Measurements from ENCODE around the gene FAM171A2. TPM values are rescaled to one million over a fixed set of nuclear protein-coding genes. Genes with fewer than 3 reads are reported as not detected.

Gene FAM171A2
- total and polyA plus RNA-seq, 2 donors from 2014 or later: 0.94 to 1.6 TPM

DNA sequence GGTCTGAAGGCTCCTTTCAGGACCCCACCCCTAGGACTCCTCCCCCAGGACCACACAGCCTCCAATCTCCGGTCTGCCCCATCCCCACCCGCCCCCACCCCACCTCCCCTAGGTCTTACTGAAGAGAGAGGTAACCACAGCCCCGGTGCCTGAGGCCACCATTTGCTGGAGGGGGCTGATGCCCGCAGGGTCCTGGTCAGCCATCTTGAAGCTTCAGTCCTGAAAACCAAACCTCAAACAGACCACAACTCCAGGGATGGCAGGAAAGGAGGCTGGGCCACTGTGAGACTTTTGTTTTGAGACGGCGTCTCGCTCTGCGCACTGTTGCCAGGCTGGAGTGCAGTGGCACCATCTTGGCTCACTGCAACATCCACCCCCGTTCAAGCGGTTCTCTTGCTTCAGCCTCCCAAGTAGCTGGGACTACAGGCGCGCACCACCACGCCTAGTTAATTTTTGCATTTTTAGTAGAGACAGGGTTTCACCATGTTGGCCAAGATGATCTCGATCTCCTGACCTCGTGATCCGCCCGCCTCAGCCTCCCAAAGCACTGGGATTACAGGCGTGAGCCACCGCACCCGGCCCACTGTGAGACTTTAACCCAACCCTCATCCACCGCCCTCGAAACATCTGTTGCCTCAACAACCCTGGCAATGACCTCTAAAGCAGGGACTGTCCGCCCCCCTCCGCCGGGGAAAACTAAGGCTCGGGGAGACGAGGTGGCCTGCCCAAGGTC, 40.1 kb downstream of the FAM171A2 start:
- FAIRE-seq (no peak), DNase-seq (no peak)
- intact Hi-C loops (cut with DNase I): no loop called here
- no peaks in the 10 kb centered on the region for H3K9me3 ChIP-seq (ENCODE audit: control insufficient read depth in 2 of 3, insufficient read depth in 1 of 3, low read length in 3 of 3)
- peak overlapping the region; percentile 60 to 80 (median 77) for H3K4me3 ChIP-seq (ENCODE audit: low read length in 3 of 3)
- no peak overlapping the region for H3K27ac ChIP-seq (ENCODE audit: low read depth in 2 of 2, low read length in 2 of 2)
- no peaks in the 10 kb centered on the region for H3K27me3 ChIP-seq (ENCODE audit: control insufficient read depth, insufficient read depth, low read length)
- peak overlapping the region; percentile 15 to 86 (median 78) for H3K9ac ChIP-seq (ENCODE audit: low read length in 3 of 3)
- H3K36me3 ChIP-seq (ENCODE audit: control insufficient read depth in 2 of 3, insufficient read depth in 3 of 3, low read length in 3 of 3): peaks cover 0 to 25% (median 16%) of the 10 kb centered on the region in 3 donors
- TF ChIP-seq, protein P1, sequence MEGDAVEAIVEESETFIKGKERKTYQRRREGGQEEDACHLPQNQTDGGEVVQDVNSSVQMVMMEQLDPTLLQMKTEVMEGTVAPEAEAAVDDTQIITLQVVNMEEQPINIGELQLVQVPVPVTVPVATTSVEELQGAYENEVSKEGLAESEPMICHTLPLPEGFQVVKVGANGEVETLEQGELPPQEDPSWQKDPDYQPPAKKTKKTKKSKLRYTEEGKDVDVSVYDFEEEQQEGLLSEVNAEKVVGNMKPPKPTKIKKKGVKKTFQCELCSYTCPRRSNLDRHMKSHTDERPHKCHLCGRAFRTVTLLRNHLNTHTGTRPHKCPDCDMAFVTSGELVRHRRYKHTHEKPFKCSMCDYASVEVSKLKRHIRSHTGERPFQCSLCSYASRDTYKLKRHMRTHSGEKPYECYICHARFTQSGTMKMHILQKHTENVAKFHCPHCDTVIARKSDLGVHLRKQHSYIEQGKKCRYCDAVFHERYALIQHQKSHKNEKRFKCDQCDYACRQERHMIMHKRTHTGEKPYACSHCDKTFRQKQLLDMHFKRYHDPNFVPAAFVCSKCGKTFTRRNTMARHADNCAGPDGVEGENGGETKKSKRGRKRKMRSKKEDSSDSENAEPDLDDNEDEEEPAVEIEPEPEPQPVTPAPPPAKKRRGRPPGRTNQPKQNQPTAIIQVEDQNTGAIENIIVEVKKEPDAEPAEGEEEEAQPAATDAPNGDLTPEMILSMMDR (IDR thresholded peaks at IDR 0.05; ENCODE audit: borderline replicate concordance, extremely low read depth, insufficient read depth): no peak
- H3K4me1 ChIP-seq (ENCODE audit: control insufficient read depth in 2 of 3, insufficient read depth in 2 of 3, low read depth in 1 of 3, low read length in 3 of 3): peaks cover 0 to 14% (median 0%) of the 10 kb centered on the region in 3 donors

DNA sequence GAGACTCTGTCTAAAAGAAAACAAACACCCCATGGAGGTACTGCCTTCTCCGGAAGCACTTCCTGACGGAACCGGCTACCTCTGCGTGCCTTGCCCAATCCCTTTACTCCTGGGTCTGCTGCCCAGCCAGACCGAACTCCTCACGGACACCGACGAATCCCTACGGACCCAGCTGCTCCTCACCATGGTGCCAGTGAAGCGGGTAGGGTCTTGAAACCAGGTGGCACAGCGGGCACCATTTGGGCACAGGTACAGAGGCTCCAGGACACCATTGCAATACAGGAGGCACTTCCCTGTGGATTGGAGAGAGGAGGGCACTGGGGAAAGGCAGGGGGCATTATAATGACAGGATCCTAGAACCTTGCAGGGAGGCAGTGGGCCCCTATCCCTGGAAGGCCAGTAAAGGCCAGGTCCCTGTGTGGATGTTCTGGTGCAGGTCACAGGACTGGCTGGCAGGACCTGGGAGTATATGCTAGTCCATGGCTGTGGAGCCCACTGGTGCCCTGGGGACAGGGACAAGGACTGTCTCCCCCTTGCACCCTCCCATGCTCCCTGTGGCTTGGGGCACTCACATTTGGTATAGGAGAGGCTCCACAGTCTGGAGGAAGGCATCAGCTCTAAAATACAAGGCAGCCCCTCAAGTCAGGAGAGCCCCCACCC, 41.3 kb downstream of the FAM171A2 start:
- TF ChIP-seq, protein P1 (IDR thresholded peaks at IDR 0.05; ENCODE audit: borderline replicate concordance, extremely low read depth, insufficient read depth): no peak
- Histone ChIP-seq H3K27me3 (ENCODE audit: control insufficient read depth, insufficient read depth, low read length) (peaks cover under 1% of the 10 kb centered on the region), H3K9ac (ENCODE audit: low read length in 3 of 3) (no peak overlapping the region), H3K27ac (ENCODE audit: low read depth in 2 of 2, low read length in 2 of 2) (no peak overlapping the region), H3K4me1 (ENCODE audit: control insufficient read depth in 2 of 3, insufficient read depth in 2 of 3, low read depth in 1 of 3, low read length in 3 of 3) (peaks cover 0 to 14% (median 0%) of the 10 kb centered on the region in 3 donors), H3K36me3 (ENCODE audit: control insufficient read depth in 2 of 3, insufficient read depth in 3 of 3, low read length in 3 of 3) (peaks cover 0 to 25% (median 16%) of the 10 kb centered on the region in 3 donors), H3K9me3 (ENCODE audit: control insufficient read depth in 2 of 3, insufficient read depth in 1 of 3, low read length in 3 of 3) (no peaks in the 10 kb centered on the region), H3K4me3 (ENCODE audit: low read length in 3 of 3) (no peak overlapping the region)
- no peak for FAIRE-seq
- no peak for DNase-seq
- intact Hi-C loops (cut with DNase I): no loop called here

DNA sequence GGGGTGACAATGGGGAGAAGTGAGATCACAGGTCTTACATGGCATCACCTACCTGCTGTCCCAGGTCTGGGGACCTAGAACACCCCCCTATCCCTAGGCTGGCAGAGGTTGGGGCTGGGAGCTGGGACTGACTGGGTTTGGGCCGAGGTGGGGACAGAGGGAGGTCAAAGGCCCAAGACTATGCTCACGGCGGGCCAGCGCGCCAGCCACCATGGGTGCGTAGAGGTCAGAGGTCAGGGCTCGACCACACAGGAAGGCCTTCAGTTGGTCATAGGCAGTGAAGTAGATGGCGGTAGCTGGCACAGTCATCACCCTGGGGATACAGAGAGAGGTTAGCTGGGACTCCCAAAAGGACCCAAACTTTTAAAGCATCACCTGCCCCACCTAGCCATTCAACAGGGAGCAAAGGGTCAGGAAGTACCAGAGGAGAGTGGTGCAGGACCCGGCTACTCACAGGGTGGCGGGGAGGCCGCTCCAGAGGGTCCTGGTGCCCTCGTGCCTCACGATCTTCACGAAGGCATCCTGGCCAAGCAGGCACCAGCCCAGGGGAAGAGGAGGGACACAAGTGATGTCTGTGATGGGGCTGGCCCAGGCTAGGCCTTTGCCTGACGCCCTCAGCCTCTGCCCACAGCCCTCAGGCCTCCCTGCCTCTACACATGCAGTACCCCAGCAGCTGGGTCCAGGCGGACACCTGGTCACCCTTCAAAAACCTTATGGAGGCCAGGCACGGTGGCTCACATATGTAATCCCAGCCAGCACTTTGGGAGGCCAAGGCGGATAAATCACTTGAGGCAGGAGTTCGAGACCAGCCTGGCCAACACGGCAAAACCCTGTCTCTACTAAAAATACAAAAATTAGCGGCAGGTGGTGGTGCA, 42.2 kb downstream of the FAM171A2 start:
- H3K9me3 ChIP-seq (ENCODE audit: control insufficient read depth in 2 of 3, insufficient read depth in 1 of 3, low read length in 3 of 3): no peaks in the 10 kb centered on the region
- H3K4me1 ChIP-seq (ENCODE audit: control insufficient read depth in 2 of 3, insufficient read depth in 2 of 3, low read depth in 1 of 3, low read length in 3 of 3): peaks cover 0 to 14% (median 0%) of the 10 kb centered on the region in 3 donors
- no peak for FAIRE-seq
- H3K27me3 ChIP-seq (ENCODE audit: control insufficient read depth, insufficient read depth, low read length): peaks cover 6% of the 10 kb centered on the region
- no peak overlapping the region for H3K4me3 ChIP-seq (ENCODE audit: low read length in 3 of 3)
- no peak overlapping the region for H3K9ac ChIP-seq (ENCODE audit: low read length in 3 of 3)
- DNase-seq: no peak
- TF ChIP-seq, protein P1 (IDR thresholded peaks at IDR 0.05; ENCODE audit: borderline replicate concordance, extremely low read depth, insufficient read depth): no peak
- intact Hi-C loops (cut with DNase I): no loop called here
- H3K36me3 ChIP-seq (ENCODE audit: control insufficient read depth in 2 of 3, insufficient read depth in 3 of 3, low read length in 3 of 3): peaks cover 0 to 25% (median 16%) of the 10 kb centered on the region in 3 donors
- H3K27ac ChIP-seq (ENCODE audit: low read depth in 2 of 2, low read length in 2 of 2): no peak overlapping the region
